Spleen (tissue), 11 donors: ENCODE results near the gene EIPR1. TPM values are rescaled to one million over a fixed set of nuclear protein-coding genes. Genes with fewer than 3 reads are reported as not detected.

ENCODE experiments used
- DNase-seq: peaks from one replicate; pipeline ENCODE4 v3.0.0-alpha.2; 2020
- H3K27ac ChIP-seq, 8 donors: fragments of 200-600 bp; sonication (generic) in 7 of 8; 1 replicate in 4 of 8; 2 replicates in 4 of 8; pipeline versions ENCODE4 v1.5.0 to v1.8.0; 2016 to 2021; ENCODE audit warnings: inconsistent platforms in 4 of 8, mild to moderate bottlenecking in 4 of 8, moderate library complexity in 1 of 8
- H3K27me3 ChIP-seq, 7 donors: fragments of 200-600 bp; sonication (generic) in 6 of 7; replicated peaks in 1 of 7; 1 replicate in 4 of 7; 2 replicates in 3 of 7; pipeline versions ENCODE4 v1.5.0 to v1.8.0; 2016 to 2021; ENCODE audit warnings: inconsistent platforms in 3 of 7, mild to moderate bottlenecking in 1 of 7
- H3K36me3 ChIP-seq, 6 donors: fragments of 200-600 bp; sonication (generic) in 5 of 6; 1 replicate in 4 of 6; 2 replicates in 2 of 6; pipeline versions ENCODE4 v1.5.0 to v1.8.0; 2016 to 2021; ENCODE audit warnings: inconsistent platforms in 2 of 6
- H3K4me1 ChIP-seq, 6 donors: fragments of 200-600 bp; sonication (generic) in 5 of 6; 1 replicate in 3 of 6; 2 replicates in 3 of 6; pipeline versions ENCODE4 v1.5.0 to v1.8.0; 2016 to 2021; ENCODE audit warnings: inconsistent platforms in 3 of 6
- H3K4me3 ChIP-seq, 8 donors: fragments of 200-600 bp; sonication (generic) in 7 of 8; 1 replicate in 4 of 8; 2 replicates in 4 of 8; pipeline versions ENCODE4 v1.5.0 to v1.8.0; 2016 to 2021; ENCODE audit warnings: inconsistent platforms in 4 of 8, mild to moderate bottlenecking in 4 of 8, moderate library complexity in 2 of 8
- H3K9me3 ChIP-seq, 8 donors: fragments of 200-600 bp; sonication (generic) in 7 of 8; 1 replicate in 4 of 8; 2 replicates in 4 of 8; pipeline versions ENCODE4 v1.5.0 to v1.8.0; 2016 to 2021; ENCODE audit warnings: inconsistent platforms in 4 of 8
- POLR2A ChIP-seq, 3 donors: fragments of 450-650 bp; IDR thresholded peaks; one replicate each; pipeline ENCODE4 v1.5.1; 2017; ENCODE audit warnings: antibody characterized with exemption in 3 of 3, mild to moderate bottlenecking in 1 of 3
- POLR2AphosphoS5 ChIP-seq, 3 donors: sonication (generic); formaldehyde crosslinking; IDR thresholded peaks; one replicate each; pipeline ENCODE4 v1.5.1; 2017; ENCODE audit warnings: antibody characterized with exemption in 3 of 3
- WGBS, 5 donors: extraction: QIAGEN DNeasy Blood & Tissue Kit in 3 of 5; methylation state at CpG; one replicate each; pipeline versions ENCODE4 v1.1.5 to v1.1.7; 2013 to 2018; 5-methylcytosine and 5-hydroxymethylcytosine counted together
- intact Hi-C: fragments of 100-400 bp; cut with DNase I; formaldehyde crosslinking; loops from one replicate; pipeline ENCODE4 v1.15.0; 2023; ENCODE audit warnings: low total_unique reads
- polyA plus RNA-seq, 3 donors: library from polyadenylated mRNA; stranded (reverse); fragments of 200-250 nt; gene quantifications; one replicate each; pipeline ENCODE4 v1.2.1, GENCODE V29; 2013
- total RNA-seq, 7 donors: library from RNA; depleted of rRNA in 3 of 7; stranded (reverse); fragments of >200 nt in 3 of 7; fragmentation: NEBNext Ultra II Directional in 4 of 7; extraction: Animal tissue kit (Norgen Biotek cat#: 25700) in 4 of 7; gene quantifications; one replicate each; pipeline versions ENCODE4 v1.1.0 to v1.2.1, GENCODE V29; 2016 to 2021
- TF ChIP-seq, protein P1 (sequence below), 11 experiments: fragments of 200-600 bp in 7 of 11; fragments of 450-650 bp in 4 of 11; sonication (generic) in 4 of 11; IDR thresholded peaks in 8 of 11; conservative IDR thresholded peaks in 3 of 11; 1 replicate in 7 of 11; 2 replicates in 4 of 11; pipeline versions ENCODE4 v1.4.0 to v1.8.0; 2016 to 2021; ENCODE audit warnings: antibody characterized with exemption in 11 of 11, inconsistent platforms in 4 of 11, mild to moderate bottlenecking in 1 of 11
- donor health status: healthy with polysubstance abuse.
- donor health status: DM: no; HTN: no; CAD: no; lungs with moderate emphysema.
- donor health status: DM: no; HTN: no; CAD: no.
- donor health status: Bipolar disorder and iron deficiency.
- donor health status: healthy.
- donor health status: DM: no; HTN: no; CAD: no.
- donor health status: DM: yes; HTN: yes; CAD: no.

The EIPR1 gene
- total and polyA plus RNA-seq, 10 donors: 16.1 to 60.1 (median 26.3) TPM

DNA sequence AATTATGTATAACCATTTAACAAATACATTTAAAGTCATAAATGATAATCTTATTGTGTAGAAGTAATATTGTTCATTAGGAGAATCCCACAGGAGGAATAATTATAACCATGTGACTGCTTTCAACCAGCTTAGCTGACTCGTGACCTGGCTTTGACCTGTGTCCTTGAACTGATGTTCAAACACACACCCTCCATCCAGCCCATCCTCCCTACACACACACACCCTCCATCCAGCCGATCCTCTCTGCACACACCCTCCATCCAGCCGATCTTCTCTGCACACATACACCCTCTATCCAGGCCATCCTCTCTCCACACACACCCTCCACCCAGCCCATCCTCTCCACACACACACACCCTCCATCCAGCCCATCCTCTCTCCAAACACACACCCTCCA is 83.5 kb downstream of the EIPR1 start:
- H3K4me3 ChIP-seq: no peak overlapping the region
- no peaks in the 10 kb centered on the region for H3K27me3 ChIP-seq
- no peak for TF ChIP-seq POLR2AphosphoS5 (IDR thresholded peaks at IDR 0.05)
- TF ChIP-seq, protein P1, sequence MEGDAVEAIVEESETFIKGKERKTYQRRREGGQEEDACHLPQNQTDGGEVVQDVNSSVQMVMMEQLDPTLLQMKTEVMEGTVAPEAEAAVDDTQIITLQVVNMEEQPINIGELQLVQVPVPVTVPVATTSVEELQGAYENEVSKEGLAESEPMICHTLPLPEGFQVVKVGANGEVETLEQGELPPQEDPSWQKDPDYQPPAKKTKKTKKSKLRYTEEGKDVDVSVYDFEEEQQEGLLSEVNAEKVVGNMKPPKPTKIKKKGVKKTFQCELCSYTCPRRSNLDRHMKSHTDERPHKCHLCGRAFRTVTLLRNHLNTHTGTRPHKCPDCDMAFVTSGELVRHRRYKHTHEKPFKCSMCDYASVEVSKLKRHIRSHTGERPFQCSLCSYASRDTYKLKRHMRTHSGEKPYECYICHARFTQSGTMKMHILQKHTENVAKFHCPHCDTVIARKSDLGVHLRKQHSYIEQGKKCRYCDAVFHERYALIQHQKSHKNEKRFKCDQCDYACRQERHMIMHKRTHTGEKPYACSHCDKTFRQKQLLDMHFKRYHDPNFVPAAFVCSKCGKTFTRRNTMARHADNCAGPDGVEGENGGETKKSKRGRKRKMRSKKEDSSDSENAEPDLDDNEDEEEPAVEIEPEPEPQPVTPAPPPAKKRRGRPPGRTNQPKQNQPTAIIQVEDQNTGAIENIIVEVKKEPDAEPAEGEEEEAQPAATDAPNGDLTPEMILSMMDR (IDR thresholded peaks at IDR 0.05 in 8 of 11, conservative IDR thresholded peaks at IDR 0.05 in 3 of 11): no peak
- no peak for TF ChIP-seq POLR2A (IDR thresholded peaks at IDR 0.05)
- 55 to 82% (median 71%) methylated on average over 3 of the region's 3 CpGs for WGBS, 5 donors
- H3K4me1 ChIP-seq: no peaks in the 10 kb centered on the region
- peak; percentile 34 for DNase-seq
- H3K36me3 ChIP-seq: peaks cover 0 to 19% (median 0%) of the 10 kb centered on the region in 6 donors
- H3K27ac ChIP-seq: no peak overlapping the region
- intact Hi-C loops: no loop called here
- H3K9me3 ChIP-seq: no peaks in the 10 kb centered on the region

DNA sequence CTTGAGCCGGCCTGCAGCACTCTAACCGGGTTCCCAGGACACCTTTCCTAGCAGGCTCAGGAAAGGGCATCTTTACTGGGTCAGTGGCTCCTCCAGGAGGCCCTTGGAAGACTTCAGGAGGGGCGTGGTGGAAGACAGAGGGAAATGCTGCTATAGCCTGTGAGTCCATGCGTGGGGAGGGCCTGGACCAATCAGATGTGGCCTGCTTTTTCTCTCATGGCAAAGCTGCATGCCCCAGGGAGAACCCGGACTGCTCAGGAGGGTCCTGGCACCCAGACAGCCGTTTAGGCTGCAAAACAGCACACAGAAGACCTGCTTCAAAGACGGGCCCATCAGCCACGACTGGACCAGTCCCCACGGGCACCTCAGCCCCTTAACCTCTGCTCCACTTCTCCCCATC is 84.4 kb downstream of the EIPR1 start:
- TF ChIP-seq POLR2A (IDR thresholded peaks at IDR 0.05) (no peak), POLR2AphosphoS5 (IDR thresholded peaks at IDR 0.05) (no peak)
- TF ChIP-seq, protein P1 (IDR thresholded peaks at IDR 0.05 in 8 of 11, conservative IDR thresholded peaks at IDR 0.05 in 3 of 11): no peak
- H3K4me1 ChIP-seq: no peaks in the 10 kb centered on the region
- peak; percentile 47 for DNase-seq
- no peaks in the 10 kb centered on the region for H3K9me3 ChIP-seq
- H3K4me3 ChIP-seq: no peak overlapping the region
- 84 to 93% (median 91%) methylated on average over 9 of the region's 9 CpGs for WGBS, 5 donors
- peaks cover 0 to 23% (median 0%) of the 10 kb centered on the region in 6 donors for H3K36me3 ChIP-seq
- intact Hi-C loops: no loop called here
- no peak overlapping the region for H3K27ac ChIP-seq
- no peaks in the 10 kb centered on the region for H3K27me3 ChIP-seq

DNA sequence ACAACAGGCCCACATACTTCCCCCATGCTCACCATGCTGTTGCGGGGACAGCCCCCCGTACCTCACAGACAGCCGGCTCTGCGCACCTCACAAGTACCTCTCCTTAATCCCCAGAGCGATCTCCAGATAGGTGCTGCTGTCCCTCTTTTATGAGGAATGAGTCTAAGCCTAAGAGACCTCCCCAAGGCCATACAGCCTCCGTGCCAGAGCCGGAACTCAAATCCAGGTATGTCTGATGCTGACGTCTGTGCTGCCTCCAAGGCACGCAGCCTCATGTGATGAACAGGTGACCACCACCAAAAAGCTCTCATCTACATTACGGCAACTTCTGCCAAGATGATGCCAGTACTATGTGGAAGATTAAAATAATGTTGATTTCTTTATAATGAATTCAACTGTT is 85.2 kb downstream of the EIPR1 start:
- Histone ChIP-seq H3K4me3 (no peak overlapping the region), H3K27me3 (no peaks in the 10 kb centered on the region), H3K4me1 (no peaks in the 10 kb centered on the region), H3K9me3 (peaks cover 0 to 5% (median 0%) of the 10 kb centered on the region in 8 donors), H3K36me3 (peaks cover 0 to 28% (median 0%) of the 10 kb centered on the region in 6 donors), H3K27ac (no peak overlapping the region)
- DNase-seq: peak; percentile 57
- WGBS, 5 donors: 86 to 99% (median 96%) methylated on average over 10 of the region's 10 CpGs
- intact Hi-C loops: no loop called here
- TF ChIP-seq, protein P1 (IDR thresholded peaks at IDR 0.05 in 8 of 11, conservative IDR thresholded peaks at IDR 0.05 in 3 of 11): no peak
- TF ChIP-seq POLR2AphosphoS5 (IDR thresholded peaks at IDR 0.05): no peak
- no peak for TF ChIP-seq POLR2A (IDR thresholded peaks at IDR 0.05)

DNA sequence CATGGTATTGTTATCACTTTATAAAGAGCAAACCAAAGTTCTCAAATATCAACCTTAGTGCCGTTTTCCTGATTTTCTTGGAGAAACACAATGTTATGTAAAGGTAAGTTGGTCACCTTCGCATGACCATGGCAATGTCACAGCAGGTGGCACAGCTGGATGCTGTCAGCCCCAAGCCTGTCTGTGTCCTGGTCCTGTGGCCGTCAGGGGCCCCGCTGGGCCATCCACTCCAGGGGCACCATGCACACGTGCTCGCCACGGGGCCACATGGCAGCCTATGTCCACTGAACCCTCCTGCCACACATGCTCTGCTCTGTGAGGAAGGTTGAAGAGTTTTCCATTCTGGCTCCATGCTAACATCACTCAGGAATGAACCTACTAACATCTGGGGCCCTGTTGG is 85.9 kb downstream of the EIPR1 start:
- intact Hi-C loops: no loop called here
- 86 to 99% (median 97%) methylated on average over 7 of the region's 7 CpGs for WGBS, 5 donors
- Histone ChIP-seq H3K4me1 (no peaks in the 10 kb centered on the region), H3K9me3 (peaks cover 0 to 5% (median 0%) of the 10 kb centered on the region in 8 donors), H3K27ac (no peak overlapping the region), H3K36me3 (peaks cover 0 to 28% (median 0%) of the 10 kb centered on the region in 6 donors), H3K27me3 (no peaks in the 10 kb centered on the region), H3K4me3 (no peak overlapping the region)
- peak; percentile 62 for DNase-seq
- no peak for TF ChIP-seq POLR2A (IDR thresholded peaks at IDR 0.05)
- no peak for TF ChIP-seq POLR2AphosphoS5 (IDR thresholded peaks at IDR 0.05)
- TF ChIP-seq, protein P1 (IDR thresholded peaks at IDR 0.05 in 8 of 11, conservative IDR thresholded peaks at IDR 0.05 in 3 of 11): no peak
